ENCODE data around the gene SH3GL2. TPM values are rescaled to one million over a fixed set of nuclear protein-coding genes. Genes with fewer than 3 reads are reported as not detected.
"Not testable (repeated sequence)": the region's sequence is repeated elsewhere in the genome, so short reads cannot be mapped to it uniquely, and the experiment has no call there.

The SH3GL2 gene
- polyA plus RNA-seq, 2 donors = 0.04 to 0.11 TPM

DNA sequence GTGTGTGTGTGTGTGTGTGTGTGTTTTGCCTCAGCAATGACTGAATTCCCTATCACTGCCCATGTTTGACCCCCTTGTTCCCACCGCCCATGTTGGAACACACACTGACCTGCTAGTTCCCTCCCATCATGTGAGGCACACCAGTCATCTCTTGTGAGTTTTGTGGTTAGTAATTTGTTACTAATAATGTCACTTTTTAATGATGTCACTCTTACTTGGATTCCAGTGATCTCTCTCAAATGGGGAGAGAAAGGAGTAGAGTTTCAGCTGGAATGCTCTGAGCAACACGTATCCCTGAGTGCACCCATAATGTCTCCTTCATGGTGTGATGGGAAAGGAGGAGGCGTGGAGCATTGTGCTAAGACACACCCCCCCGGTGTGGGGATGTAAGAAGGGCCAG is 172.6 kb downstream of the SH3GL2 start:
- WGBS, 2 donors = 74 to 80% methylated on average over 4 of the region's 4 CpGs

DNA sequence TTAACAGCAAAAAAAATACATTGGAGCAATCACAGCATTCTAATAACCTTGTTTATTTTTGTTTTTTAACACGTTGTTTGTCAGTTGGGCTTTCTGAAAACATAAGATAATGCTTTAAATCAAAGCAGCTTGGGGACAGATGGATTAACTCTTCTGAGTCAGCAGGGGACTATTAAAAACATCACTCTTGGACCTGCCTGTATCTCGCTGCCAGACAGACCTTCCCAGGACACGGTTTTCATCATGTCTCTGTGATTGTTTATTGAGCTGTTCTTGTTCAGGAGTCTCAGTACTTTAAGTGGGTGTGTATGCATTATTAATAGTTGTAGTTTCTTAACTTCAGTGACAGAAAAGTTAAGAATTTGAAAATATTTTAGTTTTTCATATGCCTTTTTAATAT is 173.2 kb downstream of the SH3GL2 start:
- H3K36me3 ChIP-seq (ENCODE audit: control insufficient read depth in 2 of 2, insufficient read depth in 2 of 2, low read length in 1 of 2) = no peaks in the 10 kb centered on the region
- no peaks in the 10 kb centered on the region for H3K9me3 ChIP-seq (ENCODE audit: control insufficient read depth in 2 of 2, insufficient read depth in 1 of 2, low read depth in 1 of 2, low read length in 1 of 2)
- no peak overlapping the region for H3K27ac ChIP-seq (ENCODE audit: low read depth in 2 of 2, low read length in 1 of 2)
- no peaks in the 10 kb centered on the region for H3K4me1 ChIP-seq (ENCODE audit: control insufficient read depth in 2 of 2, insufficient read depth in 2 of 2, low read length in 1 of 2)
- WGBS, 2 donors = 46 to 49% methylated on average over 3 of the region's 3 CpGs
- H3K4me3 ChIP-seq (ENCODE audit: low read depth in 1 of 2, low read length in 2 of 2) = no peak overlapping the region
- H3K27me3 ChIP-seq (ENCODE audit: control insufficient read depth in 1 of 2, insufficient read depth in 2 of 2, low read length in 2 of 2) = no peaks in the 10 kb centered on the region

More for the DNA sequence above, 172.6 kb downstream of the SH3GL2 start:
- Histone ChIP-seq H3K4me3 (ENCODE audit: low read depth in 1 of 2, low read length in 2 of 2) (no peak overlapping the region), H3K36me3 (ENCODE audit: control insufficient read depth in 2 of 2, insufficient read depth in 2 of 2, low read length in 1 of 2) (no peaks in the 10 kb centered on the region), H3K9me3 (ENCODE audit: control insufficient read depth in 2 of 2, insufficient read depth in 1 of 2, low read depth in 1 of 2, low read length in 1 of 2) (no peaks in the 10 kb centered on the region), H3K27ac (ENCODE audit: low read depth in 2 of 2, low read length in 1 of 2) (no peak overlapping the region), H3K4me1 (ENCODE audit: control insufficient read depth in 2 of 2, insufficient read depth in 2 of 2, low read length in 1 of 2) (no peaks in the 10 kb centered on the region), H3K27me3 (ENCODE audit: control insufficient read depth in 1 of 2, insufficient read depth in 2 of 2, low read length in 2 of 2) (no peaks in the 10 kb centered on the region)

DNA sequence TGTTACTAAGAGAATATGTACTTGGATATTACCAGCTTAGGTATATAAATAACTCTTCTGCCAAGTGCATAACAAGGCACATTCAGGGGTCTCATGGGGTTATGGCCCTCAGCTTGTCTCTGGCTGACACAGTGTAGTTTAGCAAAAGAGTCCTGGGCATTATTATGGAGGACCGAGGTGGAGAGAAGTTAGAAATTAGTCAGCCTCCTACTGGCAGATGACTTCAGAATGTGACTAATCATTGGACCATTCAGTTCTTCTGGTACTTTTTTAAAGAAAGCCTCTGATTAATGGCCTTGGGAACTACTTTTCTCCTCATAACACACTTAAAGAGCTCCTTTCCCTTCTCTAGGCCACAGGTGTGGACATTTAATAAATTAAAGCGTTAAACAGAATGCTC is 178.9 kb downstream of the SH3GL2 start:
- Histone ChIP-seq H3K9me3 (ENCODE audit: control insufficient read depth in 2 of 2, insufficient read depth in 1 of 2, low read depth in 1 of 2, low read length in 1 of 2) (no peaks in the 10 kb centered on the region), H3K27ac (ENCODE audit: low read depth in 2 of 2, low read length in 1 of 2) (no peak overlapping the region), H3K36me3 (ENCODE audit: control insufficient read depth in 2 of 2, insufficient read depth in 2 of 2, low read length in 1 of 2) (no peaks in the 10 kb centered on the region), H3K4me3 (ENCODE audit: low read depth in 1 of 2, low read length in 2 of 2) (no peak overlapping the region), H3K27me3 (ENCODE audit: control insufficient read depth in 1 of 2, insufficient read depth in 2 of 2, low read length in 2 of 2) (no peaks in the 10 kb centered on the region), H3K4me1 (ENCODE audit: control insufficient read depth in 2 of 2, insufficient read depth in 2 of 2, low read length in 1 of 2) (no peaks in the 10 kb centered on the region)
- 80 to 86% methylated on average over 2 of the region's 2 CpGs for WGBS, 2 donors

DNA sequence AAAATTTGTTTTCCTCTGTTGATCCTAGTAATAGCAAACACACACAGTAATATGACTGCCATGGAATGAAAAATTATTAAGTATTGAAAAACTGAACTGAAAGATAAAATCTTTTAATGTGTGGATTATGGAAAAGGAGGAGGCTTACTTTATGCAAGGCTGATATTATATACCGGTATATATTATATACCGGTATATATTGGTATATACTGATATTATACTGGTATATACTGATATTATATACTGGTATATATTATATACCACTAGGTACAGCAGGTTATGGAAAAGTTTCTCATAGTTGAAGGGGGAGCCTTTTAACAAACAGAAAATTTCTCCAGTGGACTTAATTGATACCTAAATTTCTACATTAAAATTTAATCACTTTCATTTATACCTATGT is 181.4 kb downstream of the SH3GL2 start:
- 97 to 100% methylated on average over 2 of the region's 2 CpGs for WGBS, 2 donors
- Histone ChIP-seq H3K27me3 (ENCODE audit: control insufficient read depth in 1 of 2, insufficient read depth in 2 of 2, low read length in 2 of 2) (no peaks in the 10 kb centered on the region), H3K4me3 (ENCODE audit: low read depth in 1 of 2, low read length in 2 of 2) (no peak overlapping the region), H3K36me3 (ENCODE audit: control insufficient read depth in 2 of 2, insufficient read depth in 2 of 2, low read length in 1 of 2) (no peaks in the 10 kb centered on the region), H3K27ac (ENCODE audit: low read depth in 2 of 2, low read length in 1 of 2) (no peak overlapping the region), H3K4me1 (ENCODE audit: control insufficient read depth in 2 of 2, insufficient read depth in 2 of 2, low read length in 1 of 2) (no peaks in the 10 kb centered on the region), H3K9me3 (ENCODE audit: control insufficient read depth in 2 of 2, insufficient read depth in 1 of 2, low read depth in 1 of 2, low read length in 1 of 2) (no peaks in the 10 kb centered on the region)

DNA sequence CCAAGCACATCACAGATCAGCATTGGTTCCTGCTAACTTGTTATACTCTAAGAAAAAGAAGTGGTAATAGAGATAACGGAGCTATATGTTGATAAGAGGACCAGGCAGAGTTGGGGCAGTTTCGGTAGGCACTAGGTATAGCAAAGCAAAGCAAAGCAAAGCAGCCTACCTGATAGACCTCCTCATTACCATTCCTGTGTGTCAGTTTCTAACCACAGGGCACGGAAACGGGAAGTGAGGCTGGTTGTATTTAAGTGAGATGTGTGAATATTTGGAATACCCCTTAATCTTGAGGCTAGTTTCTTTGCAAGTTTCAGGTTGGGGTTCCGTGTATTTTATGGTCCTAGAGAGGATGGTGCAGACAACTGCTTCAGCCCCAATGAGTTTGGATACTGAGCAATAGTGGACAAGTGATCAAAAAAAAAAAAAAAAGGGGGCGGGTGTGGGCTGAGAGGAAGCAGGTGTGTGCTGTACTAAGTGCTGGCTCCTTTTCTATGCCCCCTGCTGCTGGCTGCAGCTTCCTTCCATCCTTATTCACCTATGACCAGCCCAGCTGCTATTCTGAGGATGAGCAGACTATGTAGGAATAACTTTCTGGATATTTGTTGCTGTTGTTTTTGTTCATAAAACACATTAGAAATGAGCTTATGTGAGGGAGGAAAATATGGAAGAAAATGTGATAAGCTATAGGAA is 183.3 kb downstream of the SH3GL2 start:
- WGBS, 2 donors = 61 to 69% methylated on average over 6 of the region's 6 CpGs
- H3K36me3 ChIP-seq (ENCODE audit: control insufficient read depth in 2 of 2, insufficient read depth in 2 of 2, low read length in 1 of 2) = no peaks in the 10 kb centered on the region
- no peaks in the 10 kb centered on the region for H3K4me1 ChIP-seq (ENCODE audit: control insufficient read depth in 2 of 2, insufficient read depth in 2 of 2, low read length in 1 of 2)
- no peak overlapping the region for H3K4me3 ChIP-seq (ENCODE audit: low read depth in 1 of 2, low read length in 2 of 2)
- no peaks in the 10 kb centered on the region for H3K9me3 ChIP-seq (ENCODE audit: control insufficient read depth in 2 of 2, insufficient read depth in 1 of 2, low read depth in 1 of 2, low read length in 1 of 2)
- H3K27ac ChIP-seq (ENCODE audit: low read depth in 2 of 2, low read length in 1 of 2) = no peak overlapping the region
- H3K27me3 ChIP-seq (ENCODE audit: control insufficient read depth in 1 of 2, insufficient read depth in 2 of 2, low read length in 2 of 2) = no peaks in the 10 kb centered on the region

DNA sequence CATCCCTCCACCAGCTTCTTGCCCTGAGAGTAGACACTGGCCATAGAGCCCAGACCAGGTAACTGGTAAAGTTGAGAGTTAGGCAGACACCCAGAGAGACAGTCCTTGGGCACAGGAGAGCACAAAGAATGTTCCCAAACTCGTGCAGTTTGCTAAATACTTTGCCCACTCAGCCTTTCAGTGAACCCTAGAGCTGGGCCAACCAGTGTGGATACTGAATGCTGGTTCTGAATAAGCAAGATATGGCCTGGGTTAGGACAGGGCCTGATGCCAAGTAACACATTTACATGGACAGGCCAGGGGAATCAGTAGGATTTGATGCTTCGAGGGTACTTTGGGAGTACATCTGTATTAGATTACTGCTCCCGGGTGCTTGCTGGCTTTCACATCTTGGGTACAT is 185.4 kb downstream of the SH3GL2 start:
- Histone ChIP-seq H3K4me1 (ENCODE audit: control insufficient read depth in 2 of 2, insufficient read depth in 2 of 2, low read length in 1 of 2) (no peaks in the 10 kb centered on the region), H3K4me3 (ENCODE audit: low read depth in 1 of 2, low read length in 2 of 2) (no peak overlapping the region), H3K27ac (ENCODE audit: low read depth in 2 of 2, low read length in 1 of 2) (no peak overlapping the region), H3K36me3 (ENCODE audit: control insufficient read depth in 2 of 2, insufficient read depth in 2 of 2, low read length in 1 of 2) (no peaks in the 10 kb centered on the region), H3K9me3 (ENCODE audit: control insufficient read depth in 2 of 2, insufficient read depth in 1 of 2, low read depth in 1 of 2, low read length in 1 of 2) (no peaks in the 10 kb centered on the region), H3K27me3 (ENCODE audit: control insufficient read depth in 1 of 2, insufficient read depth in 2 of 2, low read length in 2 of 2) (no peaks in the 10 kb centered on the region)
- WGBS, 2 donors = 68 to 69% methylated on average over 2 to 3 of the region's 3 CpGs

DNA sequence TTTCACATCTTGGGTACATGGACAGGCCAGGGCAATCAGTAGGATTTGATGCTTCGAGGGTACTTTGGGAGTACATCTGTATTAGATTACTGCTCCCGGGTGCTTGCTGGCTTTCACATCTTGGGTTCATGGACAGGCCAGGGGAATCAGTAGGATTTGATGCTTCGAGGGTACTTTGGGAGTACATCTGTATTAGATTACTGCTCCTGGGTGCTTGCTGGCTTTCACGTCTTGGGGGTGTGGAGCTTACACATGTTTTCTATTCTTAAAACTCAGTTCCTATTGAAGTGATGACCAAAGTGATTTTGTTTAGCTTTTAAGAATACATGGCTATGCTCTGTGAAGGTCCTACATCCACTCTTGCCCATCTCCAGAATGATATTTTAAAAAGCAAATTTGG is 186.3 kb downstream of the SH3GL2 start:
- H3K36me3 ChIP-seq (ENCODE audit: control insufficient read depth in 2 of 2, insufficient read depth in 2 of 2, low read length in 1 of 2) = not testable (repeated sequence)

DNA sequence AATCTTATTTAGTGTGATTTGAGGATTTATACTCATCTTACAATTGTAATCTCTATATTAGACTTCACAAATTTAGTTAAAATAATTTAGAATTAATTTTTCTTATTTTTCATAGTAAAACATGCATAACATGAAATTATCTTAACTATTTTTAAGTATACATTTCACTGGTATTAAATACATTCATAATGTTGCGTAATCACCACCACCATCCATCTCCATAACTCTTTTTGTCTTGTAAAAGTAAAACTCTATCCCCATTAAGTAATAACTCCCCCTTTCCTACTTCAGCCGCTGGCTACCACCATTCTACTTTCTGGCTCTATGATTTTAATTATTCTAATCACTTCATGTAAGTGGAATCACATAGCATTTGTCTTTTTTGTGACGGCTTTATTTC is 193.4 kb downstream of the SH3GL2 start:
- Histone ChIP-seq H3K4me3 (ENCODE audit: low read depth in 1 of 2, low read length in 2 of 2) (no peak overlapping the region), H3K4me1 (ENCODE audit: control insufficient read depth in 2 of 2, insufficient read depth in 2 of 2, low read length in 1 of 2) (no peaks in the 10 kb centered on the region), H3K9me3 (ENCODE audit: control insufficient read depth in 2 of 2, insufficient read depth in 1 of 2, low read depth in 1 of 2, low read length in 1 of 2) (no peaks in the 10 kb centered on the region), H3K27me3 (ENCODE audit: control insufficient read depth in 1 of 2, insufficient read depth in 2 of 2, low read length in 2 of 2) (no peaks in the 10 kb centered on the region), H3K36me3 (ENCODE audit: control insufficient read depth in 2 of 2, insufficient read depth in 2 of 2, low read length in 1 of 2) (no peaks in the 10 kb centered on the region), H3K27ac (ENCODE audit: low read depth in 2 of 2, low read length in 1 of 2) (no peak overlapping the region)
- 80 to 90% methylated on average over 3 of the region's 3 CpGs for WGBS, 2 donors

More for the DNA sequence above, 186.3 kb downstream of the SH3GL2 start:
- not testable (repeated sequence) for H3K4me1 ChIP-seq (ENCODE audit: control insufficient read depth in 2 of 2, insufficient read depth in 2 of 2, low read length in 1 of 2); H3K9me3 ChIP-seq (ENCODE audit: control insufficient read depth in 2 of 2, insufficient read depth in 1 of 2, low read depth in 1 of 2, low read length in 1 of 2); H3K4me3 ChIP-seq (ENCODE audit: low read depth in 1 of 2, low read length in 2 of 2); H3K27ac ChIP-seq (ENCODE audit: low read depth in 2 of 2, low read length in 1 of 2); H3K27me3 ChIP-seq (ENCODE audit: control insufficient read depth in 1 of 2, insufficient read depth in 2 of 2, low read length in 2 of 2)
- 86 to 89% methylated on average over 3 to 4 of the region's 4 CpGs for WGBS, 2 donors

DNA sequence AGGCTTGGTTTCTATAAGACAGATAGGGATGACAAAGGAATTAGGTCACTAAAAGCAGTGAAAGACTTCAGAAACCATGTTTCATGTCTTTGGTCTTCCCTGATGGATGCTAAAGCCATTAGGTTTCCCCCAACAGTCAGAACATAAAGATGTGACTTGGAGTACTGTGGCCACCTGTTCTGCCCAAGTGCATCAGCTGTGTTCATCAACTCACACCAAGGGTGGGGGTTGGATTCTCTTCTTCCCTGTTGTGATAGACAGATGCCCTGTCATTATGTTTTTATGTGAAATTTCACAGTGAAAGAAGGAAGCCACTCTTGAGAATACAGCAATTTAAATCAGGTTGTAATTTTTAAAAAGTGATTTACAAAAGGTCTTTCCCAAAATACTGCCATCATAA is 196.8 kb downstream of the SH3GL2 start:
- no peak overlapping the region for H3K27ac ChIP-seq (ENCODE audit: low read depth in 2 of 2, low read length in 1 of 2)
- no peaks in the 10 kb centered on the region for H3K9me3 ChIP-seq (ENCODE audit: control insufficient read depth in 2 of 2, insufficient read depth in 1 of 2, low read depth in 1 of 2, low read length in 1 of 2)
- H3K4me3 ChIP-seq (ENCODE audit: low read depth in 1 of 2, low read length in 2 of 2) = no peak overlapping the region
- no peaks in the 10 kb centered on the region for H3K36me3 ChIP-seq (ENCODE audit: control insufficient read depth in 2 of 2, insufficient read depth in 2 of 2, low read length in 1 of 2)
- H3K27me3 ChIP-seq (ENCODE audit: control insufficient read depth in 1 of 2, insufficient read depth in 2 of 2, low read length in 2 of 2) = no peaks in the 10 kb centered on the region
- H3K4me1 ChIP-seq (ENCODE audit: control insufficient read depth in 2 of 2, insufficient read depth in 2 of 2, low read length in 1 of 2) = no peaks in the 10 kb centered on the region

DNA sequence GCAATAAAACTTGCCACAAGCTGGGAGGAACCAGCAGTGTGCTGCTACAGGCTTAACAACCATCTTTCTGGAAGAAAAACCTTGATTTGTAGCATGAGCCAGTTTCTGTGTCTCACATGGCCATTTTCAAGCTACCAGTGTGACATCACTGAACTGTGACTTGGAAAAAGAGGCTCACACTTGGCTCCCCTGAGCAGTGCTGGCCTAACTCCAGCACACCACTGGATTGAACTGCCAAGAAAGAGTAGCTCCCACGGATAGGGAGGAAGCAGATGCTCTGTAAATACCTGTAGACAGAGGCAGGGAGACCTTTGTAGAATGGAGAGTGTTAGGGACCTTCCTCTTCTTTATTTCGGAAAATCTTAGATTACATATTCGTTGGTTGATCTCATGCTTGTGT is 197.9 kb downstream of the SH3GL2 start:
- Histone ChIP-seq H3K36me3 (ENCODE audit: control insufficient read depth in 2 of 2, insufficient read depth in 2 of 2, low read length in 1 of 2) (no peaks in the 10 kb centered on the region), H3K27ac (ENCODE audit: low read depth in 2 of 2, low read length in 1 of 2) (no peak overlapping the region), H3K27me3 (ENCODE audit: control insufficient read depth in 1 of 2, insufficient read depth in 2 of 2, low read length in 2 of 2) (no peaks in the 10 kb centered on the region), H3K4me1 (ENCODE audit: control insufficient read depth in 2 of 2, insufficient read depth in 2 of 2, low read length in 1 of 2) (no peaks in the 10 kb centered on the region), H3K9me3 (ENCODE audit: control insufficient read depth in 2 of 2, insufficient read depth in 1 of 2, low read depth in 1 of 2, low read length in 1 of 2) (no peaks in the 10 kb centered on the region), H3K4me3 (ENCODE audit: low read depth in 1 of 2, low read length in 2 of 2) (no peak overlapping the region)
- 20 to 21% methylated on average over 3 of the region's 3 CpGs for WGBS, 2 donors

All from esophagus (tissue), 2 donors.